HG02840 (cell line): Measurements from ENCODE around the gene NF2.

ENCODE experiments used
- ATAC-seq: cut with Tn5 transposase; IDR thresholded peaks from one replicate; pipeline ENCODE4 v1.9.1; 2021; ENCODE audit warnings: mild to moderate bottlenecking, moderate library complexity, moderate number of reproducible peaks; ENCODE audit not compliant: unreplicated experiment, low FRiP score

The NF2 gene

GRCh38 chr22:29737251-29738117 is 134.1 kb downstream of the NF2 start:
- ATAC-seq, result no peak

DNA sequence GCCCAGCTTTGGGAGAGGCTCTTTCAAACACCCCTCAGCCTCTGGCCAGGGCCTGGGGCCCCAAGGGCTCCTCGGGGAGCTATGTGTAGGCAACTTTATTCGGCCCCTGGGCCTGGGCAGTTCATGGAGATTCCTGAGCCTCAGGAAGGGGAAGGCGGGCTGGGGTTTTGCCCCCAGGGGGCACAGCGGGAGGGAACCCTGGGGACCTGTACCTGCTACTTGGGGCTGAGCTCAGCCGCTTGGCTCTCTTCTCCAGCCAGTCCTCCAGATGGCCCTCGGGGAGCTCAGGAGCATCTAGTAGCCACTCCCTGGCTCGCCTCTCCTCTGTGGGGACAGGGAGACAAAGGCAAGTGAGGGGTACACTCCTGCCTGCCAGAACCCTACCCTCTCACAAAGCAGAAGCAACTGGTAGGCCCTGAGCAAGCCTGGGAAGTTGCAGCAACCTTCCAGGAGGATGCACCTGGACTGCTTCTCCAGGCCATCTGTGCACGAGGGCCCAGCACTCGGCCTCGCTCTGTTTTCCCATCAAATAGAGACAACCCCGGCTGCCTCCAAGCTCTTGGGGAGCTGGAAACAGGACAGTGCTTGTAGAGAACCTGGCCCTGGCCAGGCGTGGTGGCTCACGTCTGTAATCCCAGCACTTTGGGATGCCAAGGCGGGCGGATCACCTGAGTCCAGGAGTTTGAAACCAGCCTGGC is 134.8 kb downstream of the NF2 start:
- ATAC-seq, result no peak

DNA sequence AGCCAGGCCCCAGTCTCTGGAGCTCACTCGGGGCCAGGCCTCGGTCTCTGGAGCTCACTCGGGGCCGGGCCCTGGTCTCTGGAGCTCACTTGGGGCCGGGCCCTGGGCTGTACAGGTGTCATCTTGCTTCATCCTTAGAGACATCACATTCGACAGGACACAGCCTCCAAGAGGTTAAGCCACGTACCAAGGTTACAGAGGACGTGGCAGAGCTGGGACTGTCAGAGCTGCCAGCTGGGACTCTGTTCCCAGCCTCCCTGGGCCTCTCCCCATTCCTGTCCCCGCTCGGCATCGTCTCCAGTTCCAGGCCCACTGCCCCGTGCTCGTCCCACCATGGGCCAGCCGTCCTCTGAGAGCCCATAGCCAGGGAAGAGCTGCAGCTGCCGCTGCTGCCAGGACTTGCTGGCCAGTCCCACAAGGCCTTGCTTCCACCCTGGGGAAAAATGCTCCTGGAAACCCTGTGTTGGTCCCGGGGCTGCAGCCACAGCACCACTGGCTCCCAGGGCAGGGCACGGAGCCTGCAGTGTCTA is 136.0 kb downstream of the NF2 start:
- no peak for ATAC-seq

- no peak for ATAC-seq
These were observed 136.8 kb downstream of the NF2 start for GRCh38 chr22:29740216-29740615.

DNA sequence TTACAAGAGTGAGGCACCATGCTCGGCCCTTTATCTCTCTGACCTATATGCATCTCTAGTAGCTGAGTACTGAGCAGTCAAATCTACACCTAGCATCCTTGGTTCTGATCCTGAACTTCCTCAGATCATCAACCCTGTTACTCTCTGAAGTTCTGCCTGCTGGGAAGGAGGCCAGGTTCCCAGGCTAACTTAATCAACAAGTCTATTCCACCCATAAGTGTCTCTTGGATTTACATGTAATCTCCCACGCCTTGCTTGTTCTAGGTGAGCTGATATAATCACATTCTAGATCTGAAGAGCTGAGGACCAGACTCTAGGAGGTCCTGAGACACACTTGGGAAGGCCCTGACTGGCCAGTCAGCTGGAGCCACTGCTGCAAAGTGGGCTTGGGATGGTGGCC is 138.5 kb downstream of the NF2 start:
- ATAC-seq, result no peak

DNA sequence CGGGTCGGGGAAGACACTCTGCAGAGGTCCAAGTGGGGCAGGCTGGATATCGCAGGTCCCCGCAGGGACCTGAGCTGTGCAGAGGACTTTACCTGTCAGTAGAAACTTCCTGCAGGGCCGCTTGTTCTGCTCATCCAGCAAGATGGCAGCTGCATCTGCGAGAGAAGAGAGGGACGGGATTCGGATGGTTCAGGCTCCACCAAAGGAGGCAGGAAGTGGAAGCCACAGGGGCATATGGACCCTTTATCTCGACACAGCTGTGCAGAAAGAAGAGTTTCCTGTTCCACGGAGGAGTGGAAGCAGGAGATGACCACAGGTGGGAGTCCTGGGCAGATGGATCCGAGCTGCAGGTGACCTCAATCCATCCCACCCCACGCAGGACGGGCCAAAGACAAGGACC is 138.9 kb downstream of the NF2 start:
- ATAC-seq, result no peak

DNA sequence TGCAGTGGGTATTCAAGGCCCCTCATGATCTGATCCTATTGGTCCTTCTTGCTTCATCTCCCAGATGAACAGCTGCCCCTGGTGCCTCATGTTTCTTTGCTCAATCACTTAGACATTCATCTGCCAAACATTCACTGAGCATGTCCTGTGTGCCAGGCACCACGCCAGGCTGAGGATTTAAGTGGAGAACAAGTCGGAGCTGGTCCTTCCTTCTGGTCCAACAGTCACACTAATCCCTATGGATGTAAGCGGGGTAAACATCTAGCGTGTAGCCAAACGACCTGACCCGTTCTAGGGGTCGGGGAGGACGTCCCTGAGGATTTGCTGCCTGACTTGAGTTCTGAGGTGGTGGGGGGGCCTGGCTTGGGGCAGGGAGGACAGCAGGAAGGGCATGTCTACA is 141.5 kb downstream of the NF2 start:
- ATAC-seq, result no peak

DNA sequence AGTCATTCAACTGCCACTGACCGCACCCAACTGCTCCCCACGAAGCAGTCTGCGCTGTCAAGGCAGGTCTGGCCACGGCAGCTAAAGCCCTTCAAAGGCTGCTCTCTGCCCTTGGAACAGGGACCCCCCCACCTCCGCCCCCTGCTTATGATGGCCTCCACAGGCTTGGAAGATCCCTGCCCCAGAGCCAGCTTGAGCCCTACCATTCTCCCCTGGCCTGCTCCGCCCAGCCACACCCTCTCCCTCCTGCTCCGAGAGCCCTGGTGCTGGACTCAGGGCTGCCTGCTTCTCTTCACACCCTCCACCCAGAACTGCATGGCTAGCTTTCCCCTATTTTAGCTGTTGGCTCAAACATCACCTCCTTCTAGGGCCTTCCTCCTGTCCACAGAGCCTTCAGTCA is 144.4 kb downstream of the NF2 start:
- ATAC-seq, result no peak
